Peyer's patch (tissue), 4 donors: ENCODE data around the gene CD36.

ENCODE experiments used
- POLR2A ChIP-seq, 2 donors: fragments of 450-650 bp; IDR thresholded peaks; one replicate each; pipeline ENCODE4 v1.5.1; 2017; ENCODE audit warnings: antibody characterized with exemption in 2 of 2, mild to moderate bottlenecking in 2 of 2, moderate library complexity in 2 of 2
- TF ChIP-seq, protein P1 (sequence below), 6 experiments: fragments of 450-650 bp in 4 of 6; fragments of 200-600 bp in 2 of 6; sonication (generic) in 1 of 6; IDR thresholded peaks; one replicate each; pipeline ENCODE4 v1.5.1; 2017 to 2019; ENCODE audit warnings: antibody characterized with exemption in 6 of 6, mild to moderate bottlenecking in 3 of 6, moderate library complexity in 1 of 6

DNA sequence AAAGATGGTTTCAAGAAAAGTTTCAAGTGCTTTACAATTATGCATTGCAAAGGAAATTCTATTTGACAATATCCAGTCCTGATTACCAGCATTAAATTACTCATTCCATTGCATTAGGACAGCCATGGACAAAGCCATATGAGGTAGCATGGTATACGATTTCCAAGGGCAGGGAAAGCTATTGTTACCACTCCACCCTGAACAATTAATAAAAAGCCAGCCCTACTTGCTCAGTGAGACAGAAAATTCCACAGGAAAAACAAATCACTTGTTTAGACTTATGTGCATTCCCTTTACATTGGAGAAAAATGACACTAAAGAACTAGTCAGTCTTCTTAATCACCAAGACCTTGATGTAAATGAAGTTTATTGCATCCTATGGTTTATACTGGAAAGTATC lies 5.6 kb downstream of the CD36 start:
- TF ChIP-seq, protein P1, sequence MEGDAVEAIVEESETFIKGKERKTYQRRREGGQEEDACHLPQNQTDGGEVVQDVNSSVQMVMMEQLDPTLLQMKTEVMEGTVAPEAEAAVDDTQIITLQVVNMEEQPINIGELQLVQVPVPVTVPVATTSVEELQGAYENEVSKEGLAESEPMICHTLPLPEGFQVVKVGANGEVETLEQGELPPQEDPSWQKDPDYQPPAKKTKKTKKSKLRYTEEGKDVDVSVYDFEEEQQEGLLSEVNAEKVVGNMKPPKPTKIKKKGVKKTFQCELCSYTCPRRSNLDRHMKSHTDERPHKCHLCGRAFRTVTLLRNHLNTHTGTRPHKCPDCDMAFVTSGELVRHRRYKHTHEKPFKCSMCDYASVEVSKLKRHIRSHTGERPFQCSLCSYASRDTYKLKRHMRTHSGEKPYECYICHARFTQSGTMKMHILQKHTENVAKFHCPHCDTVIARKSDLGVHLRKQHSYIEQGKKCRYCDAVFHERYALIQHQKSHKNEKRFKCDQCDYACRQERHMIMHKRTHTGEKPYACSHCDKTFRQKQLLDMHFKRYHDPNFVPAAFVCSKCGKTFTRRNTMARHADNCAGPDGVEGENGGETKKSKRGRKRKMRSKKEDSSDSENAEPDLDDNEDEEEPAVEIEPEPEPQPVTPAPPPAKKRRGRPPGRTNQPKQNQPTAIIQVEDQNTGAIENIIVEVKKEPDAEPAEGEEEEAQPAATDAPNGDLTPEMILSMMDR (IDR thresholded peaks at IDR 0.05), result no peak
- TF ChIP-seq POLR2A (IDR thresholded peaks at IDR 0.05), result no peak
